ENCODE results near the gene RPP38. TPM values are rescaled to one million over a fixed set of nuclear protein-coding genes. Genes with fewer than 3 reads are reported as not detected.

The RPP38 gene
- total and polyA plus RNA-seq, 2 of the 8 experiments (the other 6 are each of a cell fraction or from before 2014, with no cell fraction given) = 20.8 to 23.3 TPM

DNA sequence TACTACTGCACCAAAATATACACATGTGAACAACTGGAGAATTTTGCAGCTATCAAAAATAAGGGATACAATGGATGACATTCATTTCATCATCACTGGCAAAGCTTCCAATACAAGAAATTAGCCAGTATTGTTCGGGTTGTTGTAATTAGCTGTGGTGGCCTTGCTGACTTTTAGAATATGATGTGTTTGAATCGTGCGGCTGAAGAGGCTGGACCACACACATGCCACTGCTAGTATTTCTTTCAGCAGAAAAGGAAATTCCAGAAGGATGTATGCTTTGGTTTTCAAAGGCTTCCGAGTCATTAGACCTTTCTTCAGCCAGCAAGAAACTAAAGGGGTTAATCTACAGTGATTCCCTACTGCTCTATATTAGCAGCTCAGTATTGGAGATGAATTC is 16.6 kb downstream of the RPP38 start (continued):
- TF ChIP-seq TCF12 (IDR thresholded peaks at IDR 0.05; ENCODE audit: low read depth, low read length) (no peak), TBP (IDR thresholded peaks at IDR 0.05; ENCODE audit: low read depth, low read length) (no peak), POLR2A (IDR thresholded peaks at IDR 0.05; ENCODE audit: control extremely low read depth in 1 of 2, low read depth in 2 of 2, low read length in 2 of 2) (no peak), EGR1 (IDR thresholded peaks at IDR 0.05; ENCODE audit: borderline replicate concordance, low read depth, low read length) (no peak), SRF (IDR thresholded peaks at IDR 0.05; ENCODE audit: low read depth, low read length) (no peak), MAX (IDR thresholded peaks at IDR 0.05) (no peak)
